ENCODE measurements around the gene ASH1L. TPM values are rescaled to one million over a fixed set of nuclear protein-coding genes. Genes with fewer than 3 reads are reported as not detected.

Gene ASH1L
- total and polyA plus RNA-seq, 9 of the 15 experiments (the other 6 are each of a cell fraction or from before 2014, with no cell fraction given), result 2.0 to 23.3 (median 14.6) TPM

DNA sequence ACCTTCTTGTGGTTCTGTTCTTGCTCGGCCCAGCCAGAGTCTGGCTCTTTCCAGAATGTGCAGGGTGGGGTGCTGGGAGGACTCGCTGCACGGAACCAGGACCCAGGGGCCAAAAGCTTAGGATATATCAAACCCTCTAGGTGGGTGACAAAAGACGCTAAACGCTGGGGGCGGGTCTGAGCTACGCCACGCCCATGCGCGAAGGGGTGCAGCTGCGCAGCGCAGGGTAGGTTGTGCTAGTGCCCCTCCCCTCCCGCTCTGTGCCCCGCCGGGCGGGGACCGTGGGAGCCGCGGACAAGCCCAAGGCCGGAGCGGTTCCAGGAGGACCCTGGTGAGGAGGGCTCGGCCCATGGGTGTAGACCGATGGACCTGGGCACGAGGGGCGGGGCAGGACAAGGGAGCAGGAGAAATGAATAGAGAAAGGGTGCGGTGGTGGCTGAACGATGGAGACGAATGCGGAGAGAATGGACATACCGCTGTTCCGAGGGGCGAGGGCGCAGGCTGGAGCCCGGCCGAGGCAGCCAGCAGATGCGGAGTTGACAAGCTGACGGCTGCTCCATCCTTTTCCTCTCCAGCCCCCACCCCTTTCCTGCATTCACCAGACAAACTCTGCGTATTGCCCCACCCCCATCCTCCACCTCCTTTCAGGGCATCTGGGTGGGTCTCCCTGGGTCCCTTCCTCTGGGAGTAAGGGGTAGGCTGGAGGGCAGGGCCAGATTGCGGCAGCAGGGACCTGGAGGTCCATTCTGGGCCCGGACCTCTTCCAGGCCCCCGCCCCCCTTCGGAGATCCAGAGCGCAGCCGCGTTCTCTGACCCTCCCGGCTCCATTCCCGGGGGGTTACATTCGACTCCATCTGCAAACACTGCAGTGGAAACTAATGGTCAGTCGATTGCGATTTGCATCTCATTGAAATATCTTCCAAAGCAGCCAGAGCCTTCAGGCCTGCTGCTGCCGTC lies 241.7 kb downstream of the ASH1L start, which contains the start of gene RUSC1 (continued):
- TF ChIP-seq ZBTB1 (CRISPR knock-in tag; IDR thresholded peaks at IDR 0.05; ENCODE audit: borderline replicate concordance, low read depth), result no peak
- TF ChIP-seq, protein P1, sequence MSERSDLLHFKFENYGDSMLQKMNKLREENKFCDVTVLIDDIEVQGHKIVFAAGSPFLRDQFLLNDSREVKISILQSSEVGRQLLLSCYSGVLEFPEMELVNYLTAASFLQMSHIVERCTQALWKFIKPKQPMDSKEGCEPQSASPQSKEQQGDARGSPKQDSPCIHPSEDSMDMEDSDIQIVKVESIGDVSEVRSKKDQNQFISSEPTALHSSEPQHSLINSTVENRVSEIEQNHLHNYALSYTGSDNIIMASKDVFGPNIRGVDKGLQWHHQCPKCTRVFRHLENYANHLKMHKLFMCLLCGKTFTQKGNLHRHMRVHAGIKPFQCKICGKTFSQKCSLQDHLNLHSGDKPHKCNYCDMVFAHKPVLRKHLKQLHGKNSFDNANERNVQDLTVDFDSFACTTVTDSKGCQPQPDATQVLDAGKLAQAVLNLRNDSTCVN (CRISPR knock-in tag; IDR thresholded peaks at IDR 0.05), result no peak
- TF ChIP-seq, protein P2, sequence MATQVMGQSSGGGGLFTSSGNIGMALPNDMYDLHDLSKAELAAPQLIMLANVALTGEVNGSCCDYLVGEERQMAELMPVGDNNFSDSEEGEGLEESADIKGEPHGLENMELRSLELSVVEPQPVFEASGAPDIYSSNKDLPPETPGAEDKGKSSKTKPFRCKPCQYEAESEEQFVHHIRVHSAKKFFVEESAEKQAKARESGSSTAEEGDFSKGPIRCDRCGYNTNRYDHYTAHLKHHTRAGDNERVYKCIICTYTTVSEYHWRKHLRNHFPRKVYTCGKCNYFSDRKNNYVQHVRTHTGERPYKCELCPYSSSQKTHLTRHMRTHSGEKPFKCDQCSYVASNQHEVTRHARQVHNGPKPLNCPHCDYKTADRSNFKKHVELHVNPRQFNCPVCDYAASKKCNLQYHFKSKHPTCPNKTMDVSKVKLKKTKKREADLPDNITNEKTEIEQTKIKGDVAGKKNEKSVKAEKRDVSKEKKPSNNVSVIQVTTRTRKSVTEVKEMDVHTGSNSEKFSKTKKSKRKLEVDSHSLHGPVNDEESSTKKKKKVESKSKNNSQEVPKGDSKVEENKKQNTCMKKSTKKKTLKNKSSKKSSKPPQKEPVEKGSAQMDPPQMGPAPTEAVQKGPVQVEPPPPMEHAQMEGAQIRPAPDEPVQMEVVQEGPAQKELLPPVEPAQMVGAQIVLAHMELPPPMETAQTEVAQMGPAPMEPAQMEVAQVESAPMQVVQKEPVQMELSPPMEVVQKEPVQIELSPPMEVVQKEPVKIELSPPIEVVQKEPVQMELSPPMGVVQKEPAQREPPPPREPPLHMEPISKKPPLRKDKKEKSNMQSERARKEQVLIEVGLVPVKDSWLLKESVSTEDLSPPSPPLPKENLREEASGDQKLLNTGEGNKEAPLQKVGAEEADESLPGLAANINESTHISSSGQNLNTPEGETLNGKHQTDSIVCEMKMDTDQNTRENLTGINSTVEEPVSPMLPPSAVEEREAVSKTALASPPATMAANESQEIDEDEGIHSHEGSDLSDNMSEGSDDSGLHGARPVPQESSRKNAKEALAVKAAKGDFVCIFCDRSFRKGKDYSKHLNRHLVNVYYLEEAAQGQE (IDR thresholded peaks at IDR 0.05; ENCODE audit: borderline replicate concordance), result no peak
- TF ChIP-seq, protein P2 (CRISPR knock-in tag; IDR thresholded peaks at IDR 0.05; ENCODE audit: low read depth), result no peak
- TF ChIP-seq, protein P3, sequence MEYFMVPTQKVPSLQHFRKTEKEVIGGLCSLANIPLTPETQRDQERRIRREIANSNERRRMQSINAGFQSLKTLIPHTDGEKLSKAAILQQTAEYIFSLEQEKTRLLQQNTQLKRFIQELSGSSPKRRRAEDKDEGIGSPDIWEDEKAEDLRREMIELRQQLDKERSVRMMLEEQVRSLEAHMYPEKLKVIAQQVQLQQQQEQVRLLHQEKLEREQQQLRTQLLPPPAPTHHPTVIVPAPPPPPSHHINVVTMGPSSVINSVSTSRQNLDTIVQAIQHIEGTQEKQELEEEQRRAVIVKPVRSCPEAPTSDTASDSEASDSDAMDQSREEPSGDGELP (CRISPR knock-in tag; IDR thresholded peaks at IDR 0.05; ENCODE audit: borderline replicate concordance), result no peak
- TF ChIP-seq, protein P4, sequence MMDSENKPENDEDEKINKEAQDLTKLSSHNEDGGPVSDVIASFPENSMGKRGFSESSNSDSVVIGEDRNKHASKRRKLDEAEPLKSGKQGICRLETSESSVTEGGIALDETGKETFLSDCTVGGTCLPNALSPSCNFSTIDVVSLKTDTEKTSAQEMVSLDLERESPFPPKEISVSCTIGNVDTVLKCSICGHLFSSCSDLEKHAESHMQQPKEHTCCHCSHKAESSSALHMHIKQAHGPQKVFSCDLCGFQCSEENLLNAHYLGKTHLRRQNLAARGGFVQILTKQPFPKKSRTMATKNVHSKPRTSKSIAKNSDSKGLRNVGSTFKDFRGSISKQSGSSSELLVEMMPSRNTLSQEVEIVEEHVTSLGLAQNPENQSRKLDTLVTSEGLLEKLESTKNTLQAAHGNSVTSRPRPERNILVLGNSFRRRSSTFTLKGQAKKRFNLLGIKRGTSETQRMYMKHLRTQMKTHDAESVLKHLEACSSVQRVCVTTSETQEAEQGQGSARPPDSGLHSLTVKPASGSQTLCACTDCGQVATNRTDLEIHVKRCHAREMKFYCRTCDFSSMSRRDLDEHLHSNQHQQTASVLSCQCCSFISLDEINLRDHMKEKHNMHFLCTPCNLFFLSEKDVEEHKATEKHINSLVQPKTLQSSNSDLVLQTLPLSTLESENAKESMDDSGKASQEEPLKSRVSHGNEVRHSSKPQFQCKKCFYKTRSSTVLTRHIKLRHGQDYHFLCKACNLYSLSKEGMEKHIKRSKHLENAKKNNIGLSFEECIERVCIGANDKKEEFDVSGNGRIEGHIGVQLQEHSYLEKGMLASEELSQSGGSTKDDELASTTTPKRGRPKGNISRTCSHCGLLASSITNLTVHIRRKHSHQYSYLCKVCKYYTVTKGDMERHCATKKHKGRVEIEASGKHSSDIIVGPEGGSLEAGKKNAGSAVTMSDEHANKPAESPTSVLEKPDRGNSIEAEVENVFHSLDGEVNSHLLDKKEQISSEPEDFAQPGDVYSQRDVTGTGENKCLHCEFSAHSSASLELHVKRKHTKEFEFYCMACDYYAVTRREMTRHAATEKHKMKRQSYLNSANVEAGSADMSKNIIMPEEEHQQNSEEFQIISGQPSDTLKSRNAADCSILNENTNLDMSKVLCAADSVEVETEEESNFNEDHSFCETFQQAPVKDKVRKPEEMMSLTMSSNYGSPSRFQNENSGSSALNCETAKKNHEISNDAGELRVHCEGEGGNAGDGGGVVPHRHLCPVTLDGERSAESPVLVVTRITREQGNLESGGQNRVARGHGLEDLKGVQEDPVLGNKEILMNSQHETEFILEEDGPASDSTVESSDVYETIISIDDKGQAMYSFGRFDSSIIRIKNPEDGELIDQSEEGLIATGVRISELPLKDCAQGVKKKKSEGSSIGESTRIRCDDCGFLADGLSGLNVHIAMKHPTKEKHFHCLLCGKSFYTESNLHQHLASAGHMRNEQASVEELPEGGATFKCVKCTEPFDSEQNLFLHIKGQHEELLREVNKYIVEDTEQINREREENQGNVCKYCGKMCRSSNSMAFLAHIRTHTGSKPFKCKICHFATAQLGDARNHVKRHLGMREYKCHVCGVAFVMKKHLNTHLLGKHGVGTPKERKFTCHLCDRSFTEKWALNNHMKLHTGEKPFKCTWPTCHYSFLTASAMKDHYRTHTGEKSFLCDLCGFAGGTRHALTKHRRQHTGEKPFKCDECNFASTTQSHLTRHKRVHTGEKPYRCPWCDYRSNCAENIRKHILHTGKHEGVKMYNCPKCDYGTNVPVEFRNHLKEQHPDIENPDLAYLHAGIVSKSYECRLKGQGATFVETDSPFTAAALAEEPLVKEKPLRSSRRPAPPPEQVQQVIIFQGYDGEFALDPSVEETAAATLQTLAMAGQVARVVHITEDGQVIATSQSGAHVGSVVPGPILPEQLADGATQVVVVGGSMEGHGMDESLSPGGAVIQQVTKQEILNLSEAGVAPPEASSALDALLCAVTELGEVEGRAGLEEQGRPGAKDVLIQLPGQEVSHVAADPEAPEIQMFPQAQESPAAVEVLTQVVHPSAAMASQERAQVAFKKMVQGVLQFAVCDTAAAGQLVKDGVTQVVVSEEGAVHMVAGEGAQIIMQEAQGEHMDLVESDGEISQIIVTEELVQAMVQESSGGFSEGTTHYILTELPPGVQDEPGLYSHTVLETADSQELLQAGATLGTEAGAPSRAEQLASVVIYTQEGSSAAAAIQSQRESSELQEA (IDR thresholded peaks at IDR 0.05; ENCODE audit: low read depth), result no peak
- no peak for TF ChIP-seq IRF2 (CRISPR knock-in tag; IDR thresholded peaks at IDR 0.05)
